Caco-2 (cell line): Measurements from ENCODE around the gene ZMYND12. TPM values are rescaled to one million over a fixed set of nuclear protein-coding genes. Genes with fewer than 3 reads are reported as not detected.

Experiments
- BruUV-seq: library from RNA; stranded (reverse); fragments of 400-500 nt; replicated peaks from 2 replicates; lab custom pipeline; 2021; lab: Mats Ljungman, UMichigan
- CTCF ChIA-PET: fragments of 300-600 bp; sonication (Branson Sonifier 250); formaldehyde crosslinking; loops from one replicate; lab custom pipeline; 2022; ENCODE audit warnings: antibody characterized with exemption; lab: Charles Lee
- POLR2A ChIA-PET: fragments of 300-600 bp; sonication (Branson Sonifier 250); formaldehyde crosslinking; loops from one replicate; lab custom pipeline; 2022; ENCODE audit warnings: antibody characterized with exemption; lab: Charles Lee
- DNase-seq, 2 experiments: peaks; one replicate each; pipeline versions ENCODE4 v3.0.0 to v3.0.0-alpha.2; 2020 to 2022
- H3K27me3 ChIP-seq: replicated peaks from 2 replicates; pipeline ENCODE4 v1.6.0; 2011; ENCODE audit warnings: low read length; ENCODE audit not compliant: control insufficient read depth, insufficient read depth
- H3K36me3 ChIP-seq: 2 replicates; pipeline ENCODE4 v1.5.1; 2011; ENCODE audit warnings: low read length; ENCODE audit not compliant: control insufficient read depth, insufficient read depth
- H3K4me1 ChIP-seq: fragments of 250-450 bp; sonication (Bioruptor Pico); 2 replicates; pipeline ENCODE4 v1.5.1; 2020; ENCODE audit warnings: mild to moderate bottlenecking
- H3K4me3 ChIP-seq: 2 replicates; pipeline ENCODE4 v1.5.1; 2011; ENCODE audit warnings: low read depth, mild to moderate bottlenecking, control low read depth, low read length
- H3K9me3 ChIP-seq: fragments of 250-450 bp; sonication (Bioruptor Pico); 2 replicates; pipeline ENCODE4 v1.5.1; 2020; ENCODE audit warnings: mild to moderate bottlenecking, moderate library complexity
- H3K27ac Mint-ChIP-seq: one replicate; pipeline ENCODE4 v1.8.0; 2022; ENCODE audit warnings: mixed read lengths; ENCODE audit not compliant: unreplicated experiment
- H3K27me3 Mint-ChIP-seq: one replicate; pipeline ENCODE4 v1.8.0; 2022; ENCODE audit warnings: mixed read lengths; ENCODE audit not compliant: insufficient read depth, unreplicated experiment
- H3K36me3 Mint-ChIP-seq: one replicate; pipeline ENCODE4 v1.8.0; 2022; ENCODE audit warnings: mild to moderate bottlenecking, mixed read lengths; ENCODE audit not compliant: insufficient read depth, unreplicated experiment
- H3K4me1 Mint-ChIP-seq: one replicate; pipeline ENCODE4 v1.8.0; 2022; ENCODE audit warnings: low read depth, mixed read lengths; ENCODE audit not compliant: unreplicated experiment
- H3K4me3 Mint-ChIP-seq: one replicate; pipeline ENCODE4 v1.8.0; 2022; ENCODE audit warnings: mild to moderate bottlenecking, moderate library complexity, mixed read lengths; ENCODE audit not compliant: unreplicated experiment
- H3K9me3 Mint-ChIP-seq: one replicate; pipeline ENCODE4 v1.8.0; 2022; ENCODE audit warnings: mixed read lengths; ENCODE audit not compliant: unreplicated experiment
- intact Hi-C: fragments of 100-400 bp; cut with micrococcal nuclease; formaldehyde crosslinking; loops from one replicate; pipeline ENCODE4 v1.10.0; 2022; ENCODE audit not compliant: unreplicated experiment
- total RNA-seq: library from RNA; stranded (reverse); gene quantifications from 2 replicates; pipeline ENCODE4 v1.2.3, GENCODE V29; 2022
- TF ChIP-seq, protein P1 (sequence below), 2 experiments: fragments of 200-600 bp in 1 of 2; IDR thresholded peaks; 1 replicate in 1 of 2; 2 replicates in 1 of 2; pipeline versions ENCODE4 v1.5.1 to v1.8.0; 2011 to 2022; ENCODE audit warnings: antibody characterized with exemption in 1 of 2, control low read depth in 1 of 2, inconsistent platforms in 1 of 2, low read depth in 1 of 2, low read length in 1 of 2, mild to moderate bottlenecking in 1 of 2, moderate library complexity in 1 of 2; ENCODE audit not compliant: insufficient read depth in 1 of 2, severe bottlenecking in 1 of 2, unreplicated experiment in 1 of 2

The ZMYND12 gene
- total RNA-seq, 1 experiment from 2014 or later: 0.36 TPM

DNA sequence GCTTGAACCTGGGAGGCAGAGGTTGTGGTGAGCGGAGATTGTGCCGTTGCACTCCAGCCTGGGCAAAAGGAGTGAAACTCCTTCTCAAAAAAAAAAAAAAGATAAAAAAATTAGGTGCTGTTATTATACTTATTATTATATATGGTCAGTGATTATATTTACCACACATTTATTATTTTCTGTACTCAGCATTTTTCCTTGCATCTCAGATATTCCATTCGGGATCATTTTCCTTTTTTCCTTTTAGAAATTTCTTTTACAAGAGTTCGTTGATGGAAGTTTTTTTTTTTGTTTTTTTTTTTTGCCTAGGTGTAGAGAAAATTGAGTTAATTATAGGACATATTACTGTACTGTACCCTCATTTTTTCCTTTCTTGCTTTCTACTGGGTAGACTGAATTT is 20.8 kb upstream of the ZMYND12 start:
- ChIA-PET CTCF (no interaction called here), POLR2A (no interaction called here)
- no peaks in the 10 kb centered on the region for H3K27me3 ChIP-seq
- Mint-ChIP-seq H3K9me3 (no peaks in the 10 kb centered on the region), H3K36me3 (no peaks in the 10 kb centered on the region), H3K27me3 (no peaks in the 10 kb centered on the region), H3K4me3 (no peak overlapping the region), H3K27ac (no peak overlapping the region), H3K4me1 (no peaks in the 10 kb centered on the region)
- TF ChIP-seq, protein P1, sequence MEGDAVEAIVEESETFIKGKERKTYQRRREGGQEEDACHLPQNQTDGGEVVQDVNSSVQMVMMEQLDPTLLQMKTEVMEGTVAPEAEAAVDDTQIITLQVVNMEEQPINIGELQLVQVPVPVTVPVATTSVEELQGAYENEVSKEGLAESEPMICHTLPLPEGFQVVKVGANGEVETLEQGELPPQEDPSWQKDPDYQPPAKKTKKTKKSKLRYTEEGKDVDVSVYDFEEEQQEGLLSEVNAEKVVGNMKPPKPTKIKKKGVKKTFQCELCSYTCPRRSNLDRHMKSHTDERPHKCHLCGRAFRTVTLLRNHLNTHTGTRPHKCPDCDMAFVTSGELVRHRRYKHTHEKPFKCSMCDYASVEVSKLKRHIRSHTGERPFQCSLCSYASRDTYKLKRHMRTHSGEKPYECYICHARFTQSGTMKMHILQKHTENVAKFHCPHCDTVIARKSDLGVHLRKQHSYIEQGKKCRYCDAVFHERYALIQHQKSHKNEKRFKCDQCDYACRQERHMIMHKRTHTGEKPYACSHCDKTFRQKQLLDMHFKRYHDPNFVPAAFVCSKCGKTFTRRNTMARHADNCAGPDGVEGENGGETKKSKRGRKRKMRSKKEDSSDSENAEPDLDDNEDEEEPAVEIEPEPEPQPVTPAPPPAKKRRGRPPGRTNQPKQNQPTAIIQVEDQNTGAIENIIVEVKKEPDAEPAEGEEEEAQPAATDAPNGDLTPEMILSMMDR (IDR thresholded peaks at IDR 0.05; ENCODE audit: insufficient read depth in 1 of 2, low read depth in 1 of 2, low read length in 1 of 2, severe bottlenecking in 1 of 2, unreplicated experiment in 1 of 2): no peak
- no peak for DNase-seq
- BruUV-seq: no TSS peak
- H3K4me3 ChIP-seq: no peak overlapping the region
- no peaks in the 10 kb centered on the region for H3K36me3 ChIP-seq
- H3K9me3 ChIP-seq: no peaks in the 10 kb centered on the region
- intact Hi-C loops: no loop called here
- H3K4me1 ChIP-seq: no peaks in the 10 kb centered on the region

DNA sequence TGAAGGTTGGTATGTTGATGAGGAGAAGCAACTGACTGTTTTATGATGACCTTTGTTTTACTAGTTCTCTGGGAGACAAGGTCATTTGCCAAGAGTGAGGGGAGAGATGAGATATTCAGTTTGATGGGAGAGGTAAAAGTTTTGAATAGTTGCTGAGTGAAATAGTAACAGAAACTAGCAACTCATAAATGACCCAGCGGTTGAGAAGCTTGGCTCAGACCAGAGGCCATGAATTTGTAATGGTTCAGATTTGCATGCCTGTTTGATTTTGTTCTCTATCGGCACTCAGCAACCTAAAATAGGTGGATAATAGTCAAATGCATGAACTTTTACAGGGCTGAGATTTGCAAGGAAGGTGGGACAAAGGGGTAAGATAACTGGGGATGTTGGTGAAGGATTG is 13.9 kb upstream of the ZMYND12 start:
- no peak overlapping the region for H3K4me3 ChIP-seq
- H3K27me3 ChIP-seq: no peaks in the 10 kb centered on the region
- Mint-ChIP-seq H3K4me3 (no peak overlapping the region), H3K36me3 (no peaks in the 10 kb centered on the region), H3K27ac (no peak overlapping the region), H3K4me1 (no peaks in the 10 kb centered on the region), H3K27me3 (peaks cover 10% of the 10 kb centered on the region), H3K9me3 (no peaks in the 10 kb centered on the region)
- BruUV-seq: no TSS peak
- H3K36me3 ChIP-seq: no peaks in the 10 kb centered on the region
- intact Hi-C loops: loop anchor here (10.0 kb wide), 1 partner anchor 295 kb away; no protein-coding TSS in a partner anchor
- H3K9me3 ChIP-seq: no peaks in the 10 kb centered on the region
- ChIA-PET POLR2A (no interaction called here), CTCF (no interaction called here)
- DNase-seq: no peak
- TF ChIP-seq, protein P1 (IDR thresholded peaks at IDR 0.05; ENCODE audit: insufficient read depth in 1 of 2, low read depth in 1 of 2, low read length in 1 of 2, severe bottlenecking in 1 of 2, unreplicated experiment in 1 of 2): no peak
- peaks cover 8% of the 10 kb centered on the region; the same call in 1 of the 2 replicates for H3K4me1 ChIP-seq

DNA sequence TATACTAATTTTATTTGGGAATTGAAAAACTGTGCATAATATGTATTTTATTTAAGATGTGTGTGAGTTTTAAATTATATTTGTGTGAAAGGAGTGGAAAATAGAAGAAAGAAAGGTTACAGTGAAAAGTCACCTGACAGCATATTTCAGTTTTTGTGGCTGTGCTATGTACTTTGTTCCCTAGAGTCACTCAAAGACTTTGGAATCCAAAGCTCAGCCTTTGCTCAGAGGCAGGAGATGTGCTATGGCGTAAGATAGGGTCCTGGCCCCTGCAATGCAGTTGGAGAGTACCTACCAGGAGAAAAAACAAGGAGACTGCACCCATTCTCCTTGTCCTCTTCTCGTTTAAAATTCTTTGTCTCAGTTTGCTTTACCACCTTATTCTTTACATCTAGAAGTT is 10.2 kb upstream of the ZMYND12 start:
- Histone ChIP-seq H3K27me3 (no peaks in the 10 kb centered on the region), H3K36me3 (no peaks in the 10 kb centered on the region), H3K4me3 (no peak overlapping the region), H3K9me3 (no peaks in the 10 kb centered on the region), H3K4me1 (peaks cover 14% of the 10 kb centered on the region; the same call in 1 of the 2 replicates)
- peak; percentile 36 to 38 for DNase-seq
- H3K36me3 Mint-ChIP-seq: no peaks in the 10 kb centered on the region
- intact Hi-C loops: loop anchor here (10.0 kb wide), 1 partner anchor 291 kb away; no protein-coding TSS in a partner anchor
- peaks cover 8% of the 10 kb centered on the region for H3K27me3 Mint-ChIP-seq
- H3K27ac Mint-ChIP-seq: no peak overlapping the region
- ChIA-PET CTCF (no interaction called here), POLR2A (no interaction called here)
- H3K4me3 Mint-ChIP-seq: no peak overlapping the region
- TF ChIP-seq, protein P1 (IDR thresholded peaks at IDR 0.05; ENCODE audit: insufficient read depth in 1 of 2, low read depth in 1 of 2, low read length in 1 of 2, severe bottlenecking in 1 of 2, unreplicated experiment in 1 of 2): no peak
- BruUV-seq: no TSS peak
- peaks cover 14% of the 10 kb centered on the region for H3K4me1 Mint-ChIP-seq
- H3K9me3 Mint-ChIP-seq: no peaks in the 10 kb centered on the region
